ENCODE measurements around the gene ASB7.

GRCh38 chr15:100684591-100684990 lies 82.2 kb downstream of the ASB7 start:
- TF ChIP-seq MAX (IDR thresholded peaks at IDR 0.05; ENCODE audit: low read depth, low read length) (no peak), CTCF (IDR thresholded peaks at IDR 0.05; ENCODE audit: low read depth, low read length) (no peak)

Data from NB4 (cell line).